Stimulated activated CD8-positive, alpha-beta memory T cell treated with anti-CD3 and anti-CD28 coated beads, Interleukin-12 subunit alpha, Interleukin-12 subunit beta, amount 100 ng/mL, for 24 hours (primary cell): ENCODE results near the gene MYH13.

Source experiments
- DNase-seq: peaks from one replicate; pipeline ENCODE4 v3.0.0-alpha.2; 2020; ENCODE audit errors: extremely low read depth

Gene MYH13

DNA sequence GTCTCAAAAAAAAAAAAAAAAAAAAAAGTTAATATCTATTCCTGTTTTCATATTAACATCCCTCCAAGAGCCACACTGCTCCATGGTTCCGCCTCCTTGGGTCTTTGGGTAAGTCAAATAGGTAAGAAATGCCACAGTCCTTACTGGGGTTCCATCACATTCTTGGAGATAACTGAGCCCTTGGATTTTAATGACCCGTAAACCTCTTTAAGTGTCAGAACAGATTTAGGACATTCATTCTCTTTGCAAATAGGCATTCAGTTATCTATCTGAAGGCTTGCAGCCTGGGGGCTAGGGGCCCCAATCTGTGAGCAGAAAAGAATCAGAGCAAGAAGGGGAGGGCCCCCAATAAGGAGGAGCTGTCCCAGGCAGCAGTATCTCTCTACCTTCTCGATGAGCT is 28.0 kb downstream of the MYH13 start:
- no peak for DNase-seq

DNA sequence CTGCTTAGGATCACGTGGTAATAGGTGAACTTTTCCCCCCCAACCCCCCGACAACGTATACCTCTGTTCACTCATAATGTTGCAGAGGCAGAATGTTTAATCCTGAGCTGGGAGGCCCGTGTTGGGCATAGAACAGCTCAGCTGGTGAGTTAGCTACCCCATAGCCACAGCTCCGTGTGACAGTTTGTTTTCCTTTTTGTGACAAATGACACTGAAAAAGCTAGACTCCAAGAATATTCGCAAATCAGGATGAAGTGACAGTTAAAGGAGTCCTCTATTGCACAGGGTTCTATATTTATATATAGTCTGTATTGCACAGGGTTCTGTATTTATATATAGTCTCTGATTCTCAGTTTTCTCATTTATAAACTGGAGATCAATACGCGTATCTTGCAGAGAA is 33.8 kb downstream of the MYH13 start:
- no peak for DNase-seq

DNA sequence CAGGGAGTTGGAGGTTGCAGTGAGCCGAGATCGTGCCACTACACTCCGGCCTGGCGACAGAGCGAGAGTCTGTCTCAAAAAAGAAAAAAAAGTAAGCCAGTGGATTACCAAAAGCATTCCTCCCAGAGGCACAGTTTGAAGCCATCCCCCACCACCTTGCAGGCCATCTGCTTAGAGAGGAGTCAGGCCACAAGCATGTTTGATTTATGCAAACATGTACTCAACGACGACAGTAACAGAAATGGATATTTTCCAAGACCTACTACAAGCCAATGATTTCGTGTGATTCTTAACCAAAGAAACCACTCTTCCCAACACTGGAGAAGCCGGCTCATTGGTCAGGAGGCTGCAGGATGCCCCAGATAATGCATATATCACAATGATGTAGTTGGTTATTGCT is 34.8 kb downstream of the MYH13 start:
- no peak for DNase-seq

DNA sequence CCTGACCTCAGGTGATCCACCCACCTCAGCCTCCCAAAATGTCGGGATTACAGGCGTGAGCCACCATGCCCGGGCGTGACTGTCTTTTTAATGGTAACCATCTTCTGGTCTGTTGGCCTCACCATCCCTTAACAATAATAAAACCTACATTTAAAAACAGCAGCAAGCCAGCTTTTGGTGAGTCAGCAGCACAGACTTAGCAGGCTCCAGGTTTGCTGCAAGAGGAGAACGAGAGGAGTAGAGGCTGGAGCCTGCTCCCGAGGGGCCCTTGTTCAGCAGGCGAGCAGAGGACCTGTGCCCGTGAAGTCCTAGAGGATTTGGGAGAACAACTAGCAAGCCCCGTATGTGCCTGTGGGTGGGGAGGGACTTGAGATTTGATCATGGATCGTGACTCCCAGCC is 35.7 kb downstream of the MYH13 start:
- no peak for DNase-seq

DNA sequence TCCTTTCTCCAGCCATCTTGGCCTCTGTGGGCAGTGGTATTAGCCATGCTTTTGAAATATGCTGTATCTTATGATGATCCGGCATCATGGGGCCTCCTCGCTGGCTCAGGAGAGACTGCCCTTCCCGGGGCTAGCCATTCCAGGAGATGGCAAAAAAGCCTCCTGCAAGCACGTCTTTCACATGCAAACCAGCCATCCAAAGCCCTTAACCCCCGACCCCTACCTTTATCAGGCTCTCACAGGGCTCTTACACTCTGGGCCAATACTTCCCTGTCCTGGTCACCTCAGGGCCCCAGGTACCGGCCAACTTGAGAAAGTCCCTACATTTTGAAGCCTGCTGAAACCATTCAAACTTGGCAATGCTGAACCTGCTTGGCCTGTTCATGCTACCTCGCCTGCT is 36.4 kb downstream of the MYH13 start:
- DNase-seq: no peak

DNA sequence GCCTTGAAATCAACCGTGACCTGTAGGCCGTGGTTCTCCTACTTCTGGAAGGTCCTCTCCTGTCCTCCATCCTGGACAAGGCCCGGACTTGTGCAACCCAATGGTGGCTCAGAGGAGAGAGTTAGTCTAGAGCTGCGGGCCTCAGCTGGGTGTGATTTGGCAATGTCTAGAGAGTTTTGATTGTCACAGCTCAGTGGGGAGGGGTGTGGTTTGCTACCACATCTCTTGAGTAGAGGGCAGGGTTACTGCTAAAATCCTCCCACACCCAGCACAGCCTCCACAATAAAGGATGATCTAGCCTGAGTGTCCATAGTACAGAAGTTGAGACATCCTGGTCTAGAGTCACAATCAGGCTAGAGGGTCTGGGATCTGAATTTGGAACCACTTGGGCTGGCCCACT is 40.3 kb downstream of the MYH13 start:
- no peak for DNase-seq

DNA sequence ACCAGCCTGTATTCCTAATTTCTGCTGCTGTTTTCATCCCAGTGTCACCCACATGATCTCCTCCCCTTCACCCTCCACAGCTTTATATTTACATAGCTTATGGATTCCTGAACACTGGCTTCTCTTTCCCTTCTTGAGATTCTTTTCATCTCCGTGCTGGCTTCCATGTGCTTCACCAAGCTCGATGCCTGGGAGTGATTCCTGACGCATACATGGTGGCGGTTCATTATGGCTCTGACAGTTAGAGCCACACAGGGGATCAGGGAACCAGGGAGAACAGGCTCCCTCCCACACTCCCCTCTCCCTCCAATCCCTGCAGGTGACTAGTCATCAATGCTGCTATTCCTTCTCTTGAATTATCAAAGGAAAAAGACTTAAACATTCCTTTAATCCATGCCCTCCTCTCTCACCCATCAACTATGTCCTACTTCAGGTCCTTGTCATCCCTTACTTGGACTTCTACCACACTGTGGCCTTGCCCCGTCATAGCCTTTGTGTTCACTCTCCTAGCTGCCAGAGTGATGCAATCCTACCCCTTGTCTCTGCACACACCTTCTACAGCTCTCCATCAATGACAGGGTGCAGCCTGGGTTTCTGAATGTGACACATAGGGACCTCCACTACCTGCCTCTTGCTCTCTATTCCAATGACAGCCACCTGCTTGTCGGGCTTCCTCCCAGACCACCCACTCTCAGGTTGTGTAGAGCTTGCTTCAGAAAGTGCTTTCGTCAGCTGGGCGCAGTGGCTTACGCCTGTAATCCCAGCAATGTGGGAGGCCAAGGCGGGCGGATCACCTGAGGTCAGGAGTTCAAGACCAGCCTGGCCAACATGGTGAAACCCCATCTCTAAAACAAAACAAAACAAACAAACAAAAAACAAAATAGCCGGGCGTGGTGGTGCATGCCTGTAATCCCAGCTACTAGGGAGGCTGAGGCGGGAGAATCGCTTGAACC is 43.6 kb downstream of the MYH13 start:
- DNase-seq: no peak

DNA sequence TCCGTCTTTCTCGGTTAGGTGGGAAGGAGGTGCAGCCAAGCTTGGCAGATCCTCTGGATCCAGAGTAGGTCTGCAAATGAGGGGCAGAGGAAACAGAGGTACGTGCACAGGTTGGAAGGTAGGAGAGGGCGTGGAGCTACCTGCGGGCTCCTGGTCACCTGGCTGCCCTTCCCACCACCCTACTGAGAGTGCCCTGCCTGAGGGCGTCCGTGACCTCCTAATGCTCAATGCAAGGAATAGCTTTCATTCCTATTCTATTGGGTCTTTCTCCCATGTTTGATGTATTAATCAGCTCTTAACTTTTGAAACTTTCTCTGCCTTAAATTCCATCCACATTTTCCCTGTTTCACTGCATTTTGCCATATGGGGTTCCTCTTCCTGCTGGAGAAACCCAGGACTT is 44.6 kb downstream of the MYH13 start:
- no peak for DNase-seq

DNA sequence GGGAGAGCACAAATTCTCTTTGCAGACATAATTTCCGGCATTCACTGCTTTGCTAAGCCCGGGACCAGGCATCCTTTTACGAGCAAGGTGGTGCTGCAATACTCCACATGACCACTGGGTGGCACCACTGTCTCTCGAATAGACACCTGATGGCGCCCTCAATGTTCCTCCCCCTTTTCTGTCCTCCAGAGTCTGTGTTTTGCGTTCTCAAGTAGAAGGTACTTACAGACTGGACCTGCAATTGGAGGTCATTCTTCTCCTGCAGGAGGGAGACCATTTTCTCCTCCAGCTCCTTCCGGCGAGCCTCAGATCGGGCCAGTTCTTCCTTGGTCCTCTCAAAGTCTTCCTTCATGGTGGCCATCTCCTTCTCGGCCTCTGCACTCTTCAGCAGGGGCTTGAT is 45.2 kb downstream of the MYH13 start:
- DNase-seq: peak; percentile 42

DNA sequence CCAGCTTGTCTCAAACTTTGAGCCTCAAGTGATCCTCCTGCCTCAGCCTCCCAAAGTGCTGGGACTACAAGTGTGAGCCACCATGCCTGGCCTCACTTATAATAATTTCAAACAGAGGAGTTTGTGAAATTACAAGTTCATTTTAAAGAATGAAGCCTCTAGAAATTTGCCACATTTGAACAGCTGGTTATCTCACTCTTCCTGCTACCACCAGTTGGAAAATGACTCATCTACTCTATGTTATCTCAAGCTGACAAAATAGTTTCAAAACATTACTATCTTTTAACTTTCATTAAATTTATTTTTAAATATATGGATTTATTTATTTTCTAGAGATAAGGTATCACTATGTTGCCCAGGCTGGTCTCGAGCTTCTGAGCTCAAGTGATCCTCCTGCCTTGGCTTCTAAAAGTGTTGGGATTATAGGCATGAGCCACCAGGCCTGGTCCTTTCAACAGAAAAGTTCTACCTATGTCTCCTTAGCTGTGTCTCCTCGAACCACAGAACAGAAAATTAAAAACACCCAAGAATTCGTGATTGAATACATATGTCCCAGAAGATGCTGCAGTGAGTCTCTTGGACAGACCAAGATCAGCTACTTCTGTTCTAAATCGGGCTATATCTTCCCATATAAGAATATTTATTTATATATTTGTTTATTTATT is 47.6 kb downstream of the MYH13 start:
- no peak for DNase-seq

DNA sequence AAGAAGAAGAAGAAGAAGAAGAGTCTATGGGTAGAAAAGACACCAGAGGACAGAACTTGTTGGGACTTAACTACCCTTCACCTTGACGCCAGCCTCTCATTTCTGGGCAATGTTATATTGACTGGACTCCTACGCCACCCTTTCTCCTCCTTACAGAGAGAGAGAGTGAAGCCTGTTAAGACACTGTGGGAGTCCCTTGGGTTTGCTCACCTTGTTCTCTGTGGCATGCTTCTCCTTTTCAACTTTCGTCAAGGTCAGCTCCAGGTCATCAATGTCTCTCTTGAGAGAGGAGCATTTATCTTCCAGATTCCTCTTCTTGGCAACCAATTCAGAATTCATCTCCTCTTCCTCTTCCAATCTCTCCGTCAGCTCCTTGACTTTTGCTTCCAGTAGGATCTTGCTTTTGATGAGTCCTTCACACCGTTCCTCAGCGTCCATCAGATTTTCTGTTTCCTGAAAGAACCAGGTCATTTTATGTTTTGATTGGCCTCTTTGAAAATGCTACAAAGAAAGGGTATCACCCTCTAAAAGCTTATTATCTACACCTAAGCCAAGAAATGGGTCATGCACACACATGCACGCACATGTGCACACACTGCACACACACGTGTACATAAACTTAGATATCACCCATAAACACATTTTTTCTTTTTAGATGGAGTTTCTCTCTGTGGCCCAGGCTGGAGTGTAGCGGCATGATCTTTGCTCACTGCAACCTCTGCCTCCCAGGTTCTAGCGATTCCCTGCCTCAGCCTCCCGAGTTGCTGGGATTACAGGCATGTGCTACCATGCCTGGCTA is 48.8 kb downstream of the MYH13 start:
- no peak for DNase-seq

DNA sequence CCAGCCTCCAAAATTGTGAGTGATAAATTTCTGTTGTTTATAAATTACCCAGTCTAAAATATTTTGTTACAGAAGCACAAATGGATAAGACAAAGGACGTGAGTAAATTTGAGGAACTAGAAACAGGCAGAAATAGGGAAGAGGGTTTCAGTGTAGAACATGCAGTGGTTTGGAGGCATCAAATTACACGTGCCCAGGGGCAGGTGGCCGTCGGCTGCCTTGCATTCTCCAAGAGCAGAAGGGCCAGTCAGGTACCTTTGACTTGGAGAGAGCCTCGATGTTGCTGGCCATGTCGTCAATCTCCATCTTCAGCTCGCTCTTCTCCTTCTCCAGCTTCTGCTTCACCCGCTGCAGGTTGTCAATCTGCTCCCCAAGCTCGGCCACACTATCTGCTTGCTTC is 54.3 kb downstream of the MYH13 start:
- DNase-seq: no peak

DNA sequence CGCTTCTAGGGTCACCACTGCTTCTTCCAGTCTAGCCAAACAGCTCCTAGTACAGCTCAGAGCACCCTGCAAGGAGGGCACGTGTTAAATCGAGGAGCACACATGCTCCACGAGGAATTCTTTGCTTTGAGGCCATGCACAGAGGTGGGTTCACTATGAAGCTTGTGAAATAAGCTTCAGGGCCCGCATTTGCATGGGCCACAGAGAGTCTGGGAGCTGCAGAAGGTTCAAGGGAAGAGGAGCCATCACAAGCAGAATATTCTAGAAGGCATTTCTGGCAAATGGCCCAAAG is 55.3 kb downstream of the MYH13 start:
- DNase-seq: no peak

DNA sequence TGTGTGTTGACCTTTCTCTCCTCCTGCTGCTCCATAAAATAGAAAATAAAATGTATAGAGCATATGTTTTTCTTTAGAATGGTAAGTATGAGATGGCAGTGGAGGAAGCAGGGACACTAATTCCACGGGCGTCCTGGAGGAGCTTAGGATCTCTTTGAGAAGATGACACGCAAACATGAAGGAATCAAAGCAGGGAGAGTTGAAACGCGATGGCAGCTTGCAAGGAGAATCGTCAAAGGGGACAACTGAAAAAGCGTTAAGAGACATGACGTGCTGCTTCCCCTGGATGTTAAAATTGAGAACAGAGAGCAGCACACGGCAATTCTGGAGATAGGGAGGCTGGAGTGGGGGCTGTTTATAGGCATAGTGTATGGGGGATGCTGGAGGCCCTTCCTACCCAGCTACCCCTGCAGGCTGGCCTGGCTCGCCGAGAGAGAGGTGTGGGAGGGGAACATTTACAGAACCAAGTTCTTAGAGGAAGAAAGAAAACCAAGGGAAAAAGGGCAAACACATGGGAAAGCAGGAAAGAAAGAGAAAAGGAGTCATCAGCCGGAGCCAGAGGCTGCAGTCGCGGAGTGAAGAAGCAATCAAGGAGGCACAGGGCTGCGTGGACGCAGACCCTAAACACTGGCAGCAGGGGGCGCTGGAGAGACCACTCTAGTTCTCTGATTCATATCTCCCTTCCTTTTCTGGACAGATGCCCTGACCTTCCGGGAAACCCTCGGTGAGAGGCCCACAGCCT is 55.8 kb downstream of the MYH13 start:
- DNase-seq: no peak

DNA sequence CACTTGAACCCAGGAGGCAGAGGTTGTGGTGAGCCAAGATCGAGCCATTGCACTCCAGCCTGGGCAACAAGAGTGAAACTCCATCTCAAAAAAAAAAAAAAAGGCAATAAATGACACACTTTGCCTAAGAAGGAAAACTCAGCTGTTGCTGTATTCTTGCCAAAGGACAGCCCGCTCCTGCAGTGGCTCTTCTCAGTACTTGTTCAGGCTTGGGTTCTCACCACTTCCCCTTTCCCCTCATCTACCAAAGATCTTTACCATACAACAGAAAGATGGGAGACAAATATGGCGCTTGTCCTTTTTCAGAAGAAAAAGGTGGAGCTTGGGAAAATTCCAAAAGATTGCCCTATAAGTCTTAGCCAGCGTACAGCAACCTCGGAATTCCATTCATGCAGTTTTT is 58.5 kb downstream of the MYH13 start:
- DNase-seq: no peak

DNA sequence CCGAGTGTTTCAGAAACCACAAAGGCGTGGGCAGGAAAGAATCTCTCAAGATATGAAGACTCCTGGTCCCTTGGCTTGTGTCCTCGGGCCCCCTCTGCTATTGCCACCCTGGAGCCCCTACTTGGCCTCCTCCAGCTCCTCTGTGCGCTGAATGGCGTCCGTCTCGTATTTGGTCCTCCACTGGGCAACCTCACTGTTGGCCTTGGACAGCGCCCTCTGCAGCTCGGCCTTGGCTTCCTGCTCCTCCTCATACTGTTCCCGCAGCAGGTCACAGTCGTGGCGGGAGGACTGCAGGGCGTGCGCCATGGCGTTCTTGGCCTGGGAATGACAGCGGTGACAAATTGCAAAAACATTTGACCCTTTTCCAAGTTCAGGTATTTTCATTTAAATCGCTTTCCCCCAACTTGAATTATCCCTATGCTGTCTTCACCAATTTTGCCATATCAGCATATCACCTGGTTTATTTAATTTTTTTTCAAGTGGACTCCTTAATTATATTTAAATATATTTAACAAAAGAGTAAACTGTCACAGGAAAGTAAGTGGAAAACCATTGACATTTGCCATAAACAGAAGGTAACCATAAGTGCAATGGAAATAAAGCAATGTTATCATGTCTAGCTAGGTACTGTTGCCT is 59.7 kb downstream of the MYH13 start:
- DNase-seq: no peak

DNA sequence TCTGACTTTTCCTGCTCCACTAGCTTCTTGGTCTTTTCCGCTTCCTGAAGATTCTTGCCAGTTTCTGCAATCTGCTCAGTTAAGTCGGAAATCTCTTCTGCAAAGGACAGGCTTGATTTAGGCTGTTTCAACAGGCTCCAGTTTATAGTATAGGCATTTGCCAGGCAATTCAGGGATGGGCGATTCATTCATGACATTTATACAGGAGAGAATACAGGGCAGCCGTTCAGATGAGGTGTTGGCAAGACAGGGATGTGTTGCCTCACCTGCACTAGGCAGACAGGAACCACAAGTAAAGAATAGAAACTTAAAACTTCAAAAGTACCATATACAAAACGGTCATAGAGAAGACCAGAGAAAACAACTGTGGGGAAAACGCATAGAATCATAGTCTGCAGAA is 61.7 kb downstream of the MYH13 start:
- DNase-seq: no peak

DNA sequence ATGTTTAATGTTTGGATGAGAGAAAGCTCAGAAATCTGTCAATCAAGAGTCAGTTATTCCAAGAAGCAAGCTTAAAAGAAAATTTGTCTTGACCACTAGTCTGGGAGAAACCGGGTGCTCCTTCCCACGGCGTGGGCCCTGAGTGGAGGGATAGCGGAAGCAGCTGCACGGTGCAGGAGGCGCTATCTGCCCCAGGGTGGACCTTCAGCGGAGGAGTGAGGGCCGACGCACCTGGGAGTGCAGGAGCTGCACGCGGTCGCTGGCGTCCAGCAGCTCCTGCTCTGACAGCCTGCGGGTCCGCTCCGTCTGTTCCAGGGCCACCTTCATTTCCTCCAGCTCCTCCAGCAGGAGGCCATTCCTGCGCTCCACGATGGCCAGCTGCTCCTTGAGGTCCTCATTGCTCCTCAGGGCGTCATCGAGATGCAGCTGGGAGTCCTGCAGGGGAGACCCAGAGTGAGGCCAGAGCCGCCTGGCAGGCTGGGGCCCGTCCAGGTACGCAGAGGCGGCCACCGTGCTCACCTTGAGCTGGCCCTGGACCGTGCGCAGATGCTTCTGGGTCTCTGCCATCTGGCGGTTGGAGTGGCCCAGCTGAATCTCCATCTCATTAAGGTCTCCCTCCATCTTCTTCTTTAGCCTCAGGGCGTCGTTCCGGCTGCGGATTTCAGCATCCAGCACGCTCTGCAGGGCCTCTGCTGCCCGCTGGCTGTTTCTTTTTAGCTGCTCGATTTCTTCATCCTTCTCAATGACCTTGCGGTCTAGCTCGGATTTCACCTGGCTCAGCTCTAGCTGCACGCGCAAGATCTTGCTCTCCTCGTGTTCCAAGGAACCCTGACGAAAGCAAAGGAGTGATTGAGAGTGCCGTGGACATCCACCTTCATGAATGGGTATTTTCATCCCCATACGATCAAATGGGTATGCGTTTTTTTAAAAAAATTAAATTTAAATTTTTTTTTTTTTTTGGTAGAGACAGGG is 63.5 kb downstream of the MYH13 start:
- no peak for DNase-seq

DNA sequence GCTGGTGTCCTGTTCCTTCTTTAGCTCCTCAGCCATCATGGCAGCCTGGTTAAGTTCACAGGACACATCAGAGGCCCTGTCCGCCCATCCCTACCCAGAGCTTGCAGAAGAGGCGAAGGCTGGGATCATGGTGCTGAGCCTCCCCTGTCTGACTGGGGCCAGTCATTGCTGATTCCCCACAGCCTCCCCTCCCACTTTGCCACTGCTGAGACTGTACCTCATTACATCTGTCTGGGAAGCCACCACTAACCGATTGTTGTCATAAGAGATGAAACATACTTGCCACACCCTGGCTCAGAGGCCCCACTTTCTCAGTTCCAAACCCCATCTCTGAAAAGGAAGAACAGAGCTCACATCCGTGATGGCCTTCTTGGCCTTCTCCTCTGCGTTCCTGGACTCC is 66.2 kb downstream of the MYH13 start:
- DNase-seq: no peak

DNA sequence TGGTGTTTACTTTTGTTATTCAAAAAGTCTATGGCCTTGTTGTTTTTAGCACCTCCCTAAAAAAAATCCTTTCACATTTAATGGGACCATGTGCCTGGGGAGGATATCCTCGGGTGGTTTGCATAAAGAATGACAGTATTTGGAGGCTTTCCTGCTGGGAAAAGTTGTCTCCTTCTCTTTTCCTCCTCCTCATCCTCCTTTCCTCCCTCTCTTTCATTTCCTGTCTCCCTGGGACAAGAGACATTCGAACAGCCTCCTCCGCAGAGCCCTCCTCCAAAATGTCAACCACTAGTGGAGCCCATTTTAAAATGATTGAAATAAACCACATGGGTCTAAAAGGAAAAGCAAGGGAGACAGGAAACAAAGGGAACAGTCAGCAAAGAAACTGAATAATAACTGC is 67.4 kb downstream of the MYH13 start:
- DNase-seq: no peak
